22Rv1 (cell line): Measurements from ENCODE around the gene LAP3.

Source experiments
- CTCF ChIP-seq: fragments of 450-650 bp; IDR thresholded peaks from 2 replicates; pipeline ENCODE4 v1.5.1; 2017; ENCODE audit warnings: mild to moderate bottlenecking
- ZFX ChIP-seq: fragments of 450-650 bp; IDR thresholded peaks from 2 replicates; pipeline ENCODE4 v1.6.1; 2017; ENCODE audit warnings: antibody characterized with exemption, borderline replicate concordance

GRCh38 chr4:17654701-17655100 is 77.7 kb downstream of the LAP3 start:
- no peak for TF ChIP-seq CTCF
- no peak for TF ChIP-seq ZFX
